H1 (cell line): ENCODE data around the gene COL5A1. TPM values are rescaled to one million over a fixed set of nuclear protein-coding genes. Genes with fewer than 3 reads are reported as not detected.

Experiments used
- KDM4A ChIP-seq: IDR thresholded peaks from one replicate; pipeline ENCODE4 v1.7.1; 2012; ENCODE audit warnings: low read depth, mild to moderate bottlenecking, moderate library complexity, low read length, inconsistent platforms; ENCODE audit not compliant: severe bottlenecking
- SIN3A ChIP-seq, 2 experiments: IDR thresholded peaks in 1 of 2; conservative IDR thresholded peaks in 1 of 2; 2 replicates each; pipeline ENCODE4 v1.6.1; 2011 to 2012; ENCODE audit warnings: low read length in 2 of 2, improper control_type of control experiment in 1 of 2, low read depth in 1 of 2, mild to moderate bottlenecking in 1 of 2
- SIX5 ChIP-seq: IDR thresholded peaks from 2 replicates; pipeline ENCODE4 v1.6.1; 2011; ENCODE audit warnings: mild to moderate bottlenecking, low read depth, low read length
- polyA plus RNA-seq, 7 experiments: library from polyadenylated mRNA; depleted of rRNA in 3 of 7; stranded (reverse) in 5 of 7; unstranded in 2 of 7; fragments of >200 nt in 5 of 7; fragments of 200-250 nt in 2 of 7; gene quantifications; 1 replicate in 5 of 7; 2 replicates in 1 of 7; 4 replicates in 1 of 7; pipeline versions ENCODE4 v1.2.1 to v1.2.3, GENCODE V29; 2011 to 2013; ENCODE audit warnings: missing spikeins in 2 of 7, mixed read lengths in 2 of 7
- total RNA-seq: library from RNA; stranded (reverse); fragmentation: NEBNext Ultra II Directional; extraction: Animal tissue kit (Norgen Biotek cat#: 25700); gene quantifications from 2 replicates; pipeline ENCODE4 v1.2.1, GENCODE V29; 2021
- TF ChIP-seq, protein P1 (sequence below), 3 experiments: IDR thresholded peaks; 1 replicate in 2 of 3; 2 replicates in 1 of 3; pipeline versions ENCODE4 v1.5.1 to v1.6.1; 2011; ENCODE audit warnings: low read length in 3 of 3, mild to moderate bottlenecking in 3 of 3, inconsistent platforms in 2 of 3, low read depth in 1 of 3, moderate library complexity in 1 of 3; ENCODE audit not compliant: insufficient read depth in 1 of 3; ENCODE audit errors: control extremely low read depth in 1 of 3

COL5A1 gene
- total and polyA plus RNA-seq, 2 of the 8 experiments (the other 6 are each of a cell fraction or from before 2014, with no cell fraction given): 3.8 to 12.0 TPM

- no peak for TF ChIP-seq SIX5
- TF ChIP-seq KDM4A: no peak
- TF ChIP-seq SIN3A (conservative IDR thresholded peaks at IDR 0.05 in 1 of 2, IDR thresholded peaks at IDR 0.05 in 1 of 2; ENCODE audit: low read depth in 1 of 2, low read length in 2 of 2): no peak
- TF ChIP-seq, protein P1, sequence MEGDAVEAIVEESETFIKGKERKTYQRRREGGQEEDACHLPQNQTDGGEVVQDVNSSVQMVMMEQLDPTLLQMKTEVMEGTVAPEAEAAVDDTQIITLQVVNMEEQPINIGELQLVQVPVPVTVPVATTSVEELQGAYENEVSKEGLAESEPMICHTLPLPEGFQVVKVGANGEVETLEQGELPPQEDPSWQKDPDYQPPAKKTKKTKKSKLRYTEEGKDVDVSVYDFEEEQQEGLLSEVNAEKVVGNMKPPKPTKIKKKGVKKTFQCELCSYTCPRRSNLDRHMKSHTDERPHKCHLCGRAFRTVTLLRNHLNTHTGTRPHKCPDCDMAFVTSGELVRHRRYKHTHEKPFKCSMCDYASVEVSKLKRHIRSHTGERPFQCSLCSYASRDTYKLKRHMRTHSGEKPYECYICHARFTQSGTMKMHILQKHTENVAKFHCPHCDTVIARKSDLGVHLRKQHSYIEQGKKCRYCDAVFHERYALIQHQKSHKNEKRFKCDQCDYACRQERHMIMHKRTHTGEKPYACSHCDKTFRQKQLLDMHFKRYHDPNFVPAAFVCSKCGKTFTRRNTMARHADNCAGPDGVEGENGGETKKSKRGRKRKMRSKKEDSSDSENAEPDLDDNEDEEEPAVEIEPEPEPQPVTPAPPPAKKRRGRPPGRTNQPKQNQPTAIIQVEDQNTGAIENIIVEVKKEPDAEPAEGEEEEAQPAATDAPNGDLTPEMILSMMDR (IDR thresholded peaks at IDR 0.05; ENCODE audit: control extremely low read depth in 1 of 3, insufficient read depth in 1 of 3, low read depth in 1 of 3, low read length in 3 of 3): no peak
Measured at GRCh38 chr9:134683714-134684374, 42.2 kb downstream of the COL5A1 start (continued).
